Left kidney (tissue), 2 donors: Measurements from ENCODE around the gene KRTAP5-6. TPM values are rescaled to one million over a fixed set of nuclear protein-coding genes. Genes with fewer than 3 reads are reported as not detected.

Experiments used
- DNase-seq: peaks from one replicate; pipeline ENCODE4 v3.0.0-alpha.2; 2013
- polyA plus RNA-seq: library from polyadenylated mRNA; unstranded; fragments of 120-200 nt; gene quantifications from one replicate; pipeline ENCODE4 v1.2.1, GENCODE V29; 2013; ENCODE audit not compliant: insufficient read length

KRTAP5-6 gene
- polyA plus RNA-seq, 1 donor = not detected

GRCh38 chr11:1702506-1702905 is 5.5 kb downstream of the KRTAP5-6 start:
- no peak for DNase-seq

- DNase-seq = no peak
These were observed 6.2 kb downstream of the KRTAP5-6 start for GRCh38 chr11:1703146-1703545.

- no peak for DNase-seq
These were observed 8.4 kb downstream of the KRTAP5-6 start for GRCh38 chr11:1705126-1706052.

DNA sequence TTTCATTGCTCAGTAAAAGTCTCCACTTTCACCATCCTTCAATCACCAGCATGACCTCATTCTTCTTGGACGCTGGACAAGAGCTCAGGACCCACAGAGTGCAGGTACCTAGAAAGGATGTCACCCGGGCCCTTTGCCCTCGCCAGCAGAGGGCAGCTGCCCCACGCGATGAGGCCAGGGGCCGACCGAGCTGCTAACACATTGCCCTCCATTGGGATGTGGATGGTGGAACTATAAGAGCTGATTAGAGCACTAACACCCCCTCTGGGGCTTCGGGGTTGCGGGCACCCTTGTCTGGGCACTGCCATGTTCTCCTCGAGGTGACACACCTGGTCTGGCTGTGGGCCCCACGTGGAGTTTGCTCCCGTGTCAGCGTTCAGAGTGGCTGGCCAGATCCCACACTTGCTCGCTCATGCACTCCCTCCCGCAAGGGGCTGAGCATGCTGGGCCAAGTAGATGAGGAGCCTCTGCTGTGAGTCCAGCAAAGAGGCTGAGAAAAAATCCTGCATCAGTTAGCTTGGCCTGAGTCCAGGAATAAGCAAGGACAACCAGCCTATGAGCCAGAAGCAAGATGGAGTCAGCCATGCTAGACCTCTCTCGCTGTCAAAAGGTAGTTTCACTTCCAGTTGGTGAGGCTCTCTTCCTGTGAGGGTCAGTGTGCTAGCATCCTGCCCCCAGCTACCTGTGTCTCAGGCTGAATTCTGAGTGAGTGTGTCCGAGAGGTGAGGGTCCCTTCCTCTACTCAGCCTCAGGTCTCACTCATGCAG is 9.8 kb downstream of the KRTAP5-6 start:
- no peak for DNase-seq

- DNase-seq = no peak
These were observed 10.8 kb downstream of the KRTAP5-6 start for GRCh38 chr11:1707751-1708150.

- no peak for DNase-seq
These were observed 11.7 kb downstream of the KRTAP5-6 start for GRCh38 chr11:1708716-1709115.

DNA sequence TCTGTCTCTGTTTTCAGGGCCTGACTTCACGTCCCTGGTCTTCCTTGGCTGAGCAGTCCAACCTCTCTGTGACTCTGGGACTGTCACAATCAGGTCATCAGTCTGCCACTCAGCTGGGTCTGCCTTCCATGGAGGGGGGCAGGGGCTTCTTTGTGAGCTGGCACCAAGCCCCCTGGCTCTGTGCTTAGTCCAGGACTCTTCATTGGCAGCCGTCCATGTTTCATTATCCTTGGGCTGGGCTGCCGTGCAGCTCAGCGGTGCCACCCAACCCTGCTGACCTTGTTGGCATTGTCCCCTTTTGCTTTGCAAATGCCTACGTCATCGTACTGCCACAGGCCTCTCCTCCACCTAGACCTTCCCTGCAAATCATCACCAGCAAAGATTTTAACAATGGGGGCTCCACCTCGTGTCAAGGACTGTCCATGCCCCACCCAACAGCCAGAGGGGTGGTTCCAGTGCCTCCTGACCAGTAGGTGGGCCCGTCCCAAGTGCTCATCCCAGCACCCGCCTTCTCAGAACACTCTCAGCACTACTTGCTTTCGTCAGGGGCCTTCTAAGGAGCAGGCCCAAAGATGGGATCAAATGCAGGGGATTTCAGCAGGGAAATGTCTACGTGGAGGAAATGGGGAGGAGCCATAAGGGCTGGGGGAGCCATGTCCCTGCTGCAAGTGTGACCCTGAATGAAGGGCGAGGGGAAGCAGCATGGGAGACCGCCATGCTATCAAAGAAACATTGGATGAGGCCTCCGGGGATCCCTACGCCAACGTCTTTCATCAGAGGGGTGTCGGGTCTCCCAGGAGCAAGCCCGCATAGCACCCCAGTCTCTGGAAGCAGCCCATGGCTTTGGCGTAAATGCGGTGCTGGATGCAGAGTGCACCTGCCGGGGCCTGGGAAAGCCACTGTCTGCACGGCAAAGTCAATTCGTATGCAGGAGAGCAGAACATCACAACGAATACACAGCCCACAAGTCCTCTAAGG is 18.2 kb downstream of the KRTAP5-6 start:
- no peak for DNase-seq

GRCh38 chr11:1717745-1718144 is 20.8 kb downstream of the KRTAP5-6 start:
- no peak for DNase-seq

DNA sequence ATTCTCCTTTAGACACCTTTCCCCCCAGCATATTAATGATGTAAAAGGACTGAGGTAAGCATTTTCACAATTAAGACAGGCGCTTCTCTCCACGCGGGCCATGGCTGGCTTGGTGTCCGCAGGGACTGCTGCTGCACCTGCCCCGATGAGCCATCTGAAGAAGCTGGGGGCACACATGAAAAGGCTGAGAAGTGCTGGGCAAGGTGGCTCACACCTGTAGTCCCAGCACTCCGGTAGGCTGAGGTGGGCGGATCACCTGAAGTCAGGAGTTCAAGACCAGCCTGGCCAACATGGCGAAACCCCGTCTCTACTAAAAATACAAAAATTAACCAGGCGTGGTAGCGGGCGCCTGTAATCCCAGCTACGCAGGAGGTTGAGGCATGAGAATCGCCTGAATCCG is 21.3 kb downstream of the KRTAP5-6 start:
- DNase-seq = no peak

- DNase-seq = no peak
These were observed 22.8 kb downstream of the KRTAP5-6 start for GRCh38 chr11:1719781-1720180.

DNA sequence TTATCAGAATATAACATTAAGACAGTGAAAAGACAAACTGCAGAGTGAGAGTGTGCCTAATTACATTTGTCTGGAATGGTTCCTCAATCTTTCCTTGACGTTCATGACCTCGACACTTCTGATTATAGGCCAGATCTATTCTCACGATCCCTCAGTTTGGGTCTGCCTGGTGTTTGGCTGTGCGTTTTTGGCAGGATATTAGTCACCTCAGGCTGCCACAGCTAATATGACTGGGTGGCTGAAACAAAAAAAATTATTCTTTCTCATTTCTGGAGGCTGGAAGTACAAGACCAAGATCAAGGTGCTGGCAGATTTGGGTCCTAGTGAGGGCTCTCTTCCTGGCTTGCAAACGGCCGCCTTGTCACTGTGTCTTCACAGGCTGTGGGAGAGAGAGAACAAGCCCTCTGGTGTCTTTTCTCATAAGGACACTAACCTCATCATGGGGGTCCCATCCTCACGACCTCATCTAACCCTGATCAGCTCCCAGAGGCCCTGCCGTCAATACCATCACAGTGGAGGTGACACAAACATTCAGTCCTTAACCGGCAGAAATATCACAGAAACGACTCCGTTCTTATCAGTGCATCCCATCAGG is 30.2 kb downstream of the KRTAP5-6 start:
- DNase-seq = no peak

DNA sequence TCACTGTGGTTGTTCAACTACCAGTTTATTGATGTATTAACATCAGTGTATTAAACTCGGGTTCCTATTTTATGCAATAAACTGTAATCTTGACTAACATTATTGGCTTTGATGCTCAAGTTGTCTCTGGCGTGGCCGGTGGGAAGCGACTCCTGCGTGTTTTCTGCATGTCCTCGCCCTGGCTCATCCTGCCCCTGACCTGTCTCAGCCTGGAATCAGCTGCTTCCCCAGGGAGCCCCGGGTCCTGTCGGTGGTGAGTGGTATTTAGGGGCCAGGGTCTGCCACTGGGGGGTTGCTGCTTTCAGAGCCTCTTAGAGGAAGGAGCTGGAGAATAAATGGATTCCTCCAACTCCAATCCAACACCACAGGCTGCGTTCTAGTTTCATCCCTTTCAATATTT is 30.9 kb downstream of the KRTAP5-6 start:
- DNase-seq = no peak

DNA sequence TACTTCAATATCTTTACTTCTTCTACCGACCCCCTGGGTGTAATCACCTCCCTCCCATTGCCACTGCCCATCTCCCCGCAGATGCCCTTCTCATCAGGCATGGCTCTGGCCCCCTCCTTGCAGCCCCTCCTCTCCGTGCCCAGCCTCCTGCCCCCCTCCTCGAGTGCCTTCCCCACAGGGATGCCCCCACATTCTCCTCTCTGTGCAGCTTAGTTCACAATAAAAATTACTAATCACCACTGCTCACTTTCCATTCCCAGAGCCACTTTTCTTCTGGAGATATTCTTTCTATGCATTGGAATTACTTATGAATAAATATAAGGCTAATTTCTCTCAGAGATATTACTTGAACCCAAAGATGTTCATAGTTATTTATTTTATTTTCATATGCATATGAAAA is 31.3 kb downstream of the KRTAP5-6 start:
- no peak for DNase-seq

DNA sequence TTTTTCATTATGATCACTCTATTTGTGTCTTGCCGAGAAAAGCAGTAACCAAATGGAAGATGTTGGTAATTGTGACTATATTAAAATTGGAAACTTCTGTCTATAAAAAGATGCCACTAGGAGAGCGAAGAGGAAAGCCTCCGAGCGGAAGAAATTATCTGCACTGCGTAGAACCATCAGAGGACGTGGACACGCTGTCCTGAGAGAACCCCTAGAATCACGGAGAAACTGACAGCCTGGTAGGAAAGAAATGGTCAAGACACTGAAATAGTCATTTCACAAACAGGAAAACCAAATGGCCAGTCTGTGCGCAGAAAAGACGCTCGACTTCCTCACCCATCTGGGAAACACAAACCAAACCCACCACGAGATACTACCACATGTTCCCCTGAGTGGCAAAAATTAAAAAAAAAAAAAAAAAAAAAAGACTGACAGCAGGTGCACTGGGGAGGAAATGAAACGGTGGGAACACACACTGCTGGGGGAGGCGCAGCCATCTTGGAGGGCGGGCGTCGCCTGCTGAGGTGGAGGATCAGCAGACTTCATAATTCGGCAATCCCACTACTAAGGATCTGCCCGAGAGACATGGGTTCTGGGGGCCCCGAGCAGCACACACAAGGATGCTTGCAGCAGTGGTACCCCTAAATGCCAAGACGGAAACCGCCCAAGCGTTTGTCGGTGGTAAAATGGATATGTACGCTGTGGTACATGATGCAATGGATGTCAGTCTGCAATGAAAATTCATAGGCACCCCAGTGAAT is 32.1 kb downstream of the KRTAP5-6 start:
- no peak for DNase-seq

- DNase-seq = no peak
These were observed 32.7 kb downstream of the KRTAP5-6 start for GRCh38 chr11:1729692-1730011.

GRCh38 chr11:1730059-1730629 is 33.1 kb downstream of the KRTAP5-6 start:
- no peak for DNase-seq

- DNase-seq = no peak
These were observed 34.6 kb downstream of the KRTAP5-6 start for GRCh38 chr11:1731451-1732059.

GRCh38 chr11:1732418-1733008 is 35.5 kb downstream of the KRTAP5-6 start:
- no peak for DNase-seq

DNA sequence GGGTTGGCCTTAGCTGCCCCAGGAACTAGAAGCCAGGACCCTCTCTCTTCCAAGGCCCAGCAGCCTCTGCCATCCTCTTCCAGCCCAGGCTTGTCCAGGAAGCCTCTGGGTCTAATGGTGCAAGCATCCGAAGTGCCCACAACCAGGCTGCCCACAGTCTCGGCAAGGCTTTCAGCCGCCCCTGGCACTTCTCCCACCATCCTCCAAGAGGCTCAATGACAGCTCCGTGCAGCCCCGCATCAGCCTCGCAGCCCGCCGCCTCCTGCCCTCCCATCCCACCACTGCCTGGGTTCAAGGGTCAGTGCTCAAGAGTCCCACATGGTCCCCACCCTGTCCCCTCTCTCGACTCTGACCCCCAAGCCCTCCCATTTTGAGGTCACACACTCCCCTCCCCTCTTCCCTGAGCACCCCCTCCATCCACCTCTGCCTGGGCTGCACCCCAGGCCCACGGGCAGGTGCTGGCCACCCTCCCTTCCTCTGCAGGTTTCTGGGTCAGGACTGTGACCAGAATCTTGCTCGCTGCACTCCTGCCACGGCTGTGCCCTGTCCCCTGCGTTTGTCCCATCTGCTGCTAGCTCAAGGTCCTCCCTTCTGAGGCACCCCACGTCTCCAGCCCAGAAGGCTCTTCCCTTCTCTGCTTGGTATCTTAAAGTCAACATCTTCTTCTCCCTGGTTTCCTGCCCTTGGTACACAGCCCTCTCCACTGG is 36.2 kb downstream of the KRTAP5-6 start:
- no peak for DNase-seq
